ENCODE data around the gene TMEM17.

- TF ChIP-seq SPI1 (IDR thresholded peaks at IDR 0.05; ENCODE audit: borderline replicate concordance, low read depth) (no peak), CTCF (IDR thresholded peaks at IDR 0.05; ENCODE audit: insufficient read depth, low read length) (no peak), POLR2AphosphoS5 (IDR thresholded peaks at IDR 0.05; ENCODE audit: low read depth) (no peak), GABPA (IDR thresholded peaks at IDR 0.05; ENCODE audit: low read depth) (no peak), REST (IDR thresholded peaks at IDR 0.05; ENCODE audit: insufficient replicate concordance, low read depth) (no peak)
These were observed 44.3 kb downstream of the TMEM17 start for GRCh38 chr2:62461707-62462106.

All from HL-60 (cell line).